GM23338 (cell line): ENCODE results near the gene REEP1. TPM values are rescaled to one million over a fixed set of nuclear protein-coding genes. Genes with fewer than 3 reads are reported as not detected.

Experiments
- ATAC-seq: fragments of 200-7000 bp; cut with Tn5 transposase; 3 replicates; pipeline ENCODE4 v1.9.1; 2020
- DNase-seq: peaks from one replicate; pipeline ENCODE4 v3.0.0-alpha.2; 2015; ENCODE audit warnings: low spot score
- H2AFZ ChIP-seq: fragments of 200-600 bp; sonication (generic); 2 replicates; pipeline ENCODE4 v1.8.0; 2016; ENCODE audit warnings: antibody characterized with exemption, mild to moderate bottlenecking, moderate library complexity
- H3F3A ChIP-seq: fragments of 200-600 bp; sonication (generic); replicated peaks from 2 replicates; pipeline ENCODE4 v1.8.0; 2017; ENCODE audit warnings: antibody characterized with exemption, mixed run types, low read depth
- H3K27ac ChIP-seq: fragments of 200-600 bp; sonication (generic); 2 replicates; pipeline ENCODE4 v1.6.1; 2016; ENCODE audit warnings: low read depth
- H3K27me3 ChIP-seq: fragments of 200-600 bp; sonication (generic); 2 replicates; pipeline ENCODE4 v1.8.0; 2016; ENCODE audit warnings: mild to moderate bottlenecking, mixed run types, moderate library complexity; ENCODE audit not compliant: insufficient read depth
- H3K36me3 ChIP-seq: fragments of 200-600 bp; sonication (generic); 2 replicates; pipeline ENCODE4 v1.8.0; 2016; ENCODE audit warnings: mild to moderate bottlenecking; ENCODE audit not compliant: insufficient read depth
- H3K4me1 ChIP-seq: fragments of 200-600 bp; sonication (generic); 2 replicates; pipeline ENCODE4 v1.8.0; 2016; ENCODE audit warnings: mild to moderate bottlenecking, moderate library complexity; ENCODE audit not compliant: insufficient read depth
- H3K4me2 ChIP-seq: fragments of 200-600 bp; sonication (generic); 2 replicates; pipeline ENCODE4 v1.7.1; 2017; ENCODE audit warnings: mixed run types
- H3K4me3 ChIP-seq: fragments of 200-600 bp; sonication (generic); 2 replicates; pipeline ENCODE4 v1.6.1; 2016; ENCODE audit warnings: mixed run types
- H3K79me2 ChIP-seq: fragments of 200-600 bp; sonication (generic); replicated peaks from 2 replicates; pipeline ENCODE4 v1.8.0; 2017; ENCODE audit warnings: mild to moderate bottlenecking; ENCODE audit not compliant: insufficient read depth
- H3K9me2 ChIP-seq: fragments of 200-600 bp; sonication (generic); 2 replicates; pipeline ENCODE4 v1.8.0; 2017; ENCODE audit not compliant: insufficient read depth
- H4K20me1 ChIP-seq: fragments of 200-600 bp; sonication (generic); replicated peaks from 2 replicates; pipeline ENCODE4 v1.8.0; 2017; ENCODE audit warnings: mild to moderate bottlenecking; ENCODE audit not compliant: insufficient read depth
- H3K27ac Mint-ChIP-seq: 2 replicates; pipeline ENCODE4 v1.8.0; 2020; ENCODE audit warnings: inconsistent platforms, mild to moderate bottlenecking, moderate library complexity, mixed read lengths
- H3K27me3 Mint-ChIP-seq: 3 replicates; pipeline ENCODE4 v1.8.0; 2022; ENCODE audit warnings: low read depth, mild to moderate bottlenecking, moderate library complexity, mixed read lengths, inconsistent platforms; ENCODE audit not compliant: insufficient read depth, poor library complexity
- H3K36me3 Mint-ChIP-seq: 3 replicates; pipeline ENCODE4 v1.8.0; 2021; ENCODE audit warnings: low read depth, mild to moderate bottlenecking, inconsistent platforms, moderate library complexity, mixed read lengths
- H3K4me1 Mint-ChIP-seq: 3 replicates; pipeline ENCODE4 v1.8.0; 2020; ENCODE audit warnings: mild to moderate bottlenecking, inconsistent platforms, mixed read lengths
- H3K4me3 Mint-ChIP-seq: 3 replicates; pipeline ENCODE4 v1.8.0; 2021; ENCODE audit warnings: moderate library complexity, mild to moderate bottlenecking, inconsistent platforms, mixed read lengths
- H3K9me3 Mint-ChIP-seq: 3 replicates; pipeline ENCODE4 v1.8.0; 2020; ENCODE audit warnings: moderate library complexity, mild to moderate bottlenecking, inconsistent platforms, mixed read lengths
- CREB1 ChIP-seq: fragments of 250-450 bp; sonication (Bioruptor Pico); IDR thresholded peaks from 2 replicates; pipeline ENCODE4 v1.5.0; 2020; ENCODE audit warnings: low read depth, mild to moderate bottlenecking, moderate library complexity
- EZH2 ChIP-seq: fragments of 200-600 bp; sonication (generic); IDR thresholded peaks from one replicate; pipeline ENCODE4 v1.8.0; 2017; ENCODE audit warnings: antibody characterized with exemption, mild to moderate bottlenecking, low read depth; ENCODE audit not compliant: unreplicated experiment
- EZH2phosphoT487 ChIP-seq: fragments of 200-600 bp; sonication (generic); IDR thresholded peaks from one replicate; pipeline ENCODE4 v1.8.1; 2018; ENCODE audit warnings: antibody characterized with exemption; ENCODE audit not compliant: unreplicated experiment
- JUNB ChIP-seq: IDR thresholded peaks from one replicate; pipeline ENCODE4 v1.6.1; 2016; ENCODE audit warnings: antibody characterized with exemption; ENCODE audit not compliant: unreplicated experiment
- NANOG ChIP-seq: IDR thresholded peaks from 2 replicates; pipeline ENCODE4 v1.6.1; 2016; ENCODE audit warnings: antibody characterized with exemption, borderline replicate concordance
- POLR2AphosphoS5 ChIP-seq: IDR thresholded peaks from 2 replicates; pipeline ENCODE4 v1.6.1; 2016; ENCODE audit warnings: antibody characterized with exemption, low read depth
- STAT1 ChIP-seq: IDR thresholded peaks from one replicate; pipeline ENCODE4 v1.6.1; 2016; ENCODE audit warnings: antibody characterized with exemption; ENCODE audit not compliant: unreplicated experiment
- ZNF114 ChIP-seq: fragments of 250-450 bp; sonication (Bioruptor Pico); IDR thresholded peaks from 2 replicates; pipeline ENCODE4 v1.5.0; 2020; ENCODE audit warnings: mild to moderate bottlenecking, moderate library complexity
- ZNF331 ChIP-seq: fragments of 250-450 bp; sonication (Bioruptor Pico); IDR thresholded peaks from 2 replicates; pipeline ENCODE4 v1.5.0; 2020; ENCODE audit warnings: low read depth, mild to moderate bottlenecking, moderate library complexity
- polyA plus RNA-seq: library from polyadenylated mRNA; unstranded; fragments of >200 nt; fragmentation: Nextera tagmentation; extraction: Ambion mirVana; gene quantifications from 2 replicates; pipeline ENCODE4 v1.2.1, GENCODE V29; 2016
- total RNA-seq: library from RNA; depleted of rRNA; stranded (reverse); fragments of >200 nt; shearing (Covaris generic); gene quantifications from 2 replicates; pipeline ENCODE4 v1.2.3, GENCODE V29; 2014
- TF ChIP-seq, protein P1 (sequence below), 2 experiments: fragments of 200-600 bp in 1 of 2; sonication (generic) in 1 of 2; conservative IDR thresholded peaks; 2 replicates each; pipeline versions ENCODE4 v1.5.1 to v1.6.1; 2016 to 2017; ENCODE audit warnings: antibody characterized with exemption in 2 of 2, low read depth in 2 of 2, mild to moderate bottlenecking in 2 of 2, moderate library complexity in 1 of 2
- TF ChIP-seq, protein P2 (sequence below): fragments of 250-450 bp; sonication (Bioruptor Pico); IDR thresholded peaks from 2 replicates; pipeline ENCODE4 v1.5.0; 2020; ENCODE audit warnings: mild to moderate bottlenecking, moderate library complexity
- TF ChIP-seq, protein P3 (sequence below): IDR thresholded peaks from 2 replicates; pipeline ENCODE4 v1.6.1; 2016; ENCODE audit warnings: antibody characterized with exemption
- TF ChIP-seq, protein P4 (sequence below): IDR thresholded peaks from one replicate; pipeline ENCODE4 v1.6.1; 2018; ENCODE audit warnings: antibody characterized with exemption; ENCODE audit not compliant: unreplicated experiment

The REEP1 gene
- total and polyA plus RNA-seq, 2 experiments from 2014 or later: 1.6 to 1.8 TPM

DNA sequence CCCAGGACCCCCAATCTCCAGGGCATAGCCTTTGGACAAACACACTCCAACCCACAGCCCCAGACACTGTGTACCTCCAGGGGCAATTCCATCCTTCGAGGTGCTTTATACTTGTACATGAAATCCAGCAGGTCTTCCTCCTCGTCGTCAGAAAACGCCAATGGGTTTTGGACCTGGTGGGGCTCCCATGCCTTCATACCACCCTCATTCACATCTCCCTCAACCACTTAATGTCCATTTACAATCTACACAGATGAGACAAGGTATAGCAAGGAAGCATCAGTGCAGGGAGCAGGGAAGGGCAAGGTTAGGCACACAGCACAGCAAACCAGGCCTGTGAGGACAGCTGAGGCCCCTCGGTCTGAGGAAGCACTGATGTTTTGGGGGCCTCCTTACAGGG is 117.5 kb downstream of the REEP1 start:
- Histone ChIP-seq H3K27me3 (no peaks in the 10 kb centered on the region), H3K4me2 (no peak overlapping the region), H3K79me2 (no peaks in the 10 kb centered on the region), H4K20me1 (no peaks in the 10 kb centered on the region), H3F3A (0 out of 2 replicates have a peak, but pooled peaks cover 2% of the 10 kb centered on the region), H2AFZ (no peak overlapping the region), H3K4me3 (no peak overlapping the region), H3K27ac (no peak overlapping the region), H3K4me1 (no peaks in the 10 kb centered on the region), H3K36me3 (no peaks in the 10 kb centered on the region), H3K9me2 (no peaks in the 10 kb centered on the region)
- peaks cover 11% of the 10 kb centered on the region for H3K27me3 Mint-ChIP-seq
- H3K36me3 Mint-ChIP-seq: no peaks in the 10 kb centered on the region
- DNase-seq (no peak), ATAC-seq (no peak)
- TF ChIP-seq STAT1 (no peak), EZH2 (no peak), ZNF114 (CRISPR knock-in tag) (no peak), NANOG (no peak), EZH2phosphoT487 (no peak), JUNB (no peak), POLR2AphosphoS5 (no peak), ZNF331 (CRISPR knock-in tag) (no peak), CREB1 (CRISPR knock-in tag) (no peak)
- TF ChIP-seq, protein P1, sequence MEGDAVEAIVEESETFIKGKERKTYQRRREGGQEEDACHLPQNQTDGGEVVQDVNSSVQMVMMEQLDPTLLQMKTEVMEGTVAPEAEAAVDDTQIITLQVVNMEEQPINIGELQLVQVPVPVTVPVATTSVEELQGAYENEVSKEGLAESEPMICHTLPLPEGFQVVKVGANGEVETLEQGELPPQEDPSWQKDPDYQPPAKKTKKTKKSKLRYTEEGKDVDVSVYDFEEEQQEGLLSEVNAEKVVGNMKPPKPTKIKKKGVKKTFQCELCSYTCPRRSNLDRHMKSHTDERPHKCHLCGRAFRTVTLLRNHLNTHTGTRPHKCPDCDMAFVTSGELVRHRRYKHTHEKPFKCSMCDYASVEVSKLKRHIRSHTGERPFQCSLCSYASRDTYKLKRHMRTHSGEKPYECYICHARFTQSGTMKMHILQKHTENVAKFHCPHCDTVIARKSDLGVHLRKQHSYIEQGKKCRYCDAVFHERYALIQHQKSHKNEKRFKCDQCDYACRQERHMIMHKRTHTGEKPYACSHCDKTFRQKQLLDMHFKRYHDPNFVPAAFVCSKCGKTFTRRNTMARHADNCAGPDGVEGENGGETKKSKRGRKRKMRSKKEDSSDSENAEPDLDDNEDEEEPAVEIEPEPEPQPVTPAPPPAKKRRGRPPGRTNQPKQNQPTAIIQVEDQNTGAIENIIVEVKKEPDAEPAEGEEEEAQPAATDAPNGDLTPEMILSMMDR (conservative IDR thresholded peaks at IDR 0.05; ENCODE audit: low read depth in 2 of 2): no peak
- TF ChIP-seq, protein P2, sequence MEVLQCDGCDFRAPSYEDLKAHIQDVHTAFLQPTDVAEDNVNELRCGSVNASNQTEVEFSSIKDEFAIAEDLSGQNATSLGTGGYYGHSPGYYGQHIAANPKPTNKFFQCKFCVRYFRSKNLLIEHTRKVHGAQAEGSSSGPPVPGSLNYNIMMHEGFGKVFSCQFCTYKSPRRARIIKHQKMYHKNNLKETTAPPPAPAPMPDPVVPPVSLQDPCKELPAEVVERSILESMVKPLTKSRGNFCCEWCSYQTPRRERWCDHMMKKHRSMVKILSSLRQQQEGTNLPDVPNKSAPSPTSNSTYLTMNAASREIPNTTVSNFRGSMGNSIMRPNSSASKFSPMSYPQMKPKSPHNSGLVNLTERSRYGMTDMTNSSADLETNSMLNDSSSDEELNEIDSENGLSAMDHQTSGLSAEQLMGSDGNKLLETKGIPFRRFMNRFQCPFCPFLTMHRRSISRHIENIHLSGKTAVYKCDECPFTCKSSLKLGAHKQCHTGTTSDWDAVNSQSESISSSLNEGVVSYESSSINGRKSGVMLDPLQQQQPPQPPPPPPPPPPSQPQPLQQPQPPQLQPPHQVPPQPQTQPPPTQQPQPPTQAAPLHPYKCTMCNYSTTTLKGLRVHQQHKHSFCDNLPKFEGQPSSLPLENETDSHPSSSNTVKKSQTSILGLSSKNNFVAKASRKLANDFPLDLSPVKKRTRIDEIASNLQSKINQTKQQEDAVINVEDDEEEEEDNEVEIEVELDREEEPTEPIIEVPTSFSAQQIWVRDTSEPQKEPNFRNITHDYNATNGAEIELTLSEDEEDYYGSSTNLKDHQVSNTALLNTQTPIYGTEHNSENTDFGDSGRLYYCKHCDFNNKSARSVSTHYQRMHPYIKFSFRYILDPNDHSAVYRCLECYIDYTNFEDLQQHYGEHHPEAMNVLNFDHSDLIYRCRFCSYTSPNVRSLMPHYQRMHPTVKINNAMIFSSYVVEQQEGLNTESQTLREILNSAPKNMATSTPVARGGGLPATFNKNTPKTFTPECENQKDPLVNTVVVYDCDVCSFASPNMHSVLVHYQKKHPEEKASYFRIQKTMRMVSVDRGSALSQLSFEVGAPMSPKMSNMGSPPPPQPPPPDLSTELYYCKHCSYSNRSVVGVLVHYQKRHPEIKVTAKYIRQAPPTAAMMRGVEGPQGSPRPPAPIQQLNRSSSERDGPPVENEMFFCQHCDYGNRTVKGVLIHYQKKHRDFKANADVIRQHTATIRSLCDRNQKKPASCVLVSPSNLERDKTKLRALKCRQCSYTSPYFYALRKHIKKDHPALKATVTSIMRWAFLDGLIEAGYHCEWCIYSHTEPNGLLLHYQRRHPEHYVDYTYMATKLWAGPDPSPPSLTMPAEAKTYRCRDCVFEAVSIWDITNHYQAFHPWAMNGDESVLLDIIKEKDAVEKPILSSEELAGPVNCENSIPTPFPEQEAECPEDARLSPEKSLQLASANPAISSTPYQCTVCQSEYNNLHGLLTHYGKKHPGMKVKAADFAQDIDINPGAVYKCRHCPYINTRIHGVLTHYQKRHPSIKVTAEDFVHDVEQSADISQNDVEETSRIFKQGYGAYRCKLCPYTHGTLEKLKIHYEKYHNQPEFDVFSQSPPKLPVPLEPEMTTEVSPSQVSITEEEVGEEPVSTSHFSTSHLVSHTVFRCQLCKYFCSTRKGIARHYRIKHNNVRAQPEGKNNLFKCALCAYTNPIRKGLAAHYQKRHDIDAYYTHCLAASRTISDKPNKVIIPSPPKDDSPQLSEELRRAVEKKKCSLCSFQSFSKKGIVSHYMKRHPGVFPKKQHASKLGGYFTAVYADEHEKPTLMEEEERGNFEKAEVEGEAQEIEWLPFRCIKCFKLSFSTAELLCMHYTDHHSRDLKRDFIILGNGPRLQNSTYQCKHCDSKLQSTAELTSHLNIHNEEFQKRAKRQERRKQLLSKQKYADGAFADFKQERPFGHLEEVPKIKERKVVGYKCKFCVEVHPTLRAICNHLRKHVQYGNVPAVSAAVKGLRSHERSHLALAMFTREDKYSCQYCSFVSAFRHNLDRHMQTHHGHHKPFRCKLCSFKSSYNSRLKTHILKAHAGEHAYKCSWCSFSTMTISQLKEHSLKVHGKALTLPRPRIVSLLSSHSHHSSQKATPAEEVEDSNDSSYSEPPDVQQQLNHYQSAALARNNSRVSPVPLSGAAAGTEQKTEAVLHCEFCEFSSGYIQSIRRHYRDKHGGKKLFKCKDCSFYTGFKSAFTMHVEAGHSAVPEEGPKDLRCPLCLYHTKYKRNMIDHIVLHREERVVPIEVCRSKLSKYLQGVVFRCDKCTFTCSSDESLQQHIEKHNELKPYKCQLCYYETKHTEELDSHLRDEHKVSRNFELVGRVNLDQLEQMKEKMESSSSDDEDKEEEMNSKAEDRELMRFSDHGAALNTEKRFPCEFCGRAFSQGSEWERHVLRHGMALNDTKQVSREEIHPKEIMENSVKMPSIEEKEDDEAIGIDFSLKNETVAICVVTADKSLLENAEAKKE (CRISPR knock-in tag): no peak
- TF ChIP-seq, protein P3, sequence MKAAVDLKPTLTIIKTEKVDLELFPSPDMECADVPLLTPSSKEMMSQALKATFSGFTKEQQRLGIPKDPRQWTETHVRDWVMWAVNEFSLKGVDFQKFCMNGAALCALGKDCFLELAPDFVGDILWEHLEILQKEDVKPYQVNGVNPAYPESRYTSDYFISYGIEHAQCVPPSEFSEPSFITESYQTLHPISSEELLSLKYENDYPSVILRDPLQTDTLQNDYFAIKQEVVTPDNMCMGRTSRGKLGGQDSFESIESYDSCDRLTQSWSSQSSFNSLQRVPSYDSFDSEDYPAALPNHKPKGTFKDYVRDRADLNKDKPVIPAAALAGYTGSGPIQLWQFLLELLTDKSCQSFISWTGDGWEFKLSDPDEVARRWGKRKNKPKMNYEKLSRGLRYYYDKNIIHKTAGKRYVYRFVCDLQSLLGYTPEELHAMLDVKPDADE: no peak
- TF ChIP-seq, protein P4, sequence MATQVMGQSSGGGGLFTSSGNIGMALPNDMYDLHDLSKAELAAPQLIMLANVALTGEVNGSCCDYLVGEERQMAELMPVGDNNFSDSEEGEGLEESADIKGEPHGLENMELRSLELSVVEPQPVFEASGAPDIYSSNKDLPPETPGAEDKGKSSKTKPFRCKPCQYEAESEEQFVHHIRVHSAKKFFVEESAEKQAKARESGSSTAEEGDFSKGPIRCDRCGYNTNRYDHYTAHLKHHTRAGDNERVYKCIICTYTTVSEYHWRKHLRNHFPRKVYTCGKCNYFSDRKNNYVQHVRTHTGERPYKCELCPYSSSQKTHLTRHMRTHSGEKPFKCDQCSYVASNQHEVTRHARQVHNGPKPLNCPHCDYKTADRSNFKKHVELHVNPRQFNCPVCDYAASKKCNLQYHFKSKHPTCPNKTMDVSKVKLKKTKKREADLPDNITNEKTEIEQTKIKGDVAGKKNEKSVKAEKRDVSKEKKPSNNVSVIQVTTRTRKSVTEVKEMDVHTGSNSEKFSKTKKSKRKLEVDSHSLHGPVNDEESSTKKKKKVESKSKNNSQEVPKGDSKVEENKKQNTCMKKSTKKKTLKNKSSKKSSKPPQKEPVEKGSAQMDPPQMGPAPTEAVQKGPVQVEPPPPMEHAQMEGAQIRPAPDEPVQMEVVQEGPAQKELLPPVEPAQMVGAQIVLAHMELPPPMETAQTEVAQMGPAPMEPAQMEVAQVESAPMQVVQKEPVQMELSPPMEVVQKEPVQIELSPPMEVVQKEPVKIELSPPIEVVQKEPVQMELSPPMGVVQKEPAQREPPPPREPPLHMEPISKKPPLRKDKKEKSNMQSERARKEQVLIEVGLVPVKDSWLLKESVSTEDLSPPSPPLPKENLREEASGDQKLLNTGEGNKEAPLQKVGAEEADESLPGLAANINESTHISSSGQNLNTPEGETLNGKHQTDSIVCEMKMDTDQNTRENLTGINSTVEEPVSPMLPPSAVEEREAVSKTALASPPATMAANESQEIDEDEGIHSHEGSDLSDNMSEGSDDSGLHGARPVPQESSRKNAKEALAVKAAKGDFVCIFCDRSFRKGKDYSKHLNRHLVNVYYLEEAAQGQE: no peak
- H3K4me1 Mint-ChIP-seq: peaks cover 31% of the 10 kb centered on the region
- no peak overlapping the region for H3K4me3 Mint-ChIP-seq
- no peaks in the 10 kb centered on the region for H3K9me3 Mint-ChIP-seq
- H3K27ac Mint-ChIP-seq: no peak overlapping the region
